ENCODE data around the gene MLANA.

MLANA gene

DNA sequence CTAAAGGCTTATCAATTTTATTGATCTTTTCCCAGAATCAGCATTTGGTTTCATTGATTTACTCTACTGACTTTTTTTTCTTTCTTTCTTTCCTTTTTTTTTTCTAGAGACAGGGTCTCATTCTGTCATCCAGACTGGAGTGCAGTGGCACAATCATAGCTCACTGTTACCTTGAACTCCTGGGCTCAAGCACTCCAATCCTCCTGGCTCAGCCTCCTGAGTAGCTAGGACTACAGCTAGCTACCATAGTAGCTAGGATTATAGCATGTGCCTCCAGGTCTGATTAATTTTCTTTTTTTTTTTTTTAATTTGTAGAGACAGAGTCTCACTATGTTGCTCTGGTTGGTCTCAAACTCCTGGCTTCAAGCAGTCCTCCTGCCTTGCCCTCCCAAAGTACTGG lies 11.7 kb downstream of the MLANA start:
- no peaks in the 10 kb centered on the region for H3K36me3 ChIP-seq (ENCODE audit: control insufficient read depth, insufficient read depth, low read length)
- no peak overlapping the region for H3K27ac ChIP-seq (ENCODE audit: low read depth, low read length)
- no peaks in the 10 kb centered on the region for H3K4me1 ChIP-seq (ENCODE audit: control insufficient read depth, insufficient read depth, low read length)
- no peaks in the 10 kb centered on the region for H3K27me3 ChIP-seq (ENCODE audit: control insufficient read depth, insufficient read depth, low read length)
- no peak overlapping the region for H3K4me3 ChIP-seq (ENCODE audit: low read depth, low read length)
- no peaks in the 10 kb centered on the region for H3K9me3 ChIP-seq (ENCODE audit: control insufficient read depth, insufficient read depth, low read depth, low read length)
- H3K9ac ChIP-seq (ENCODE audit: low read length): no peak overlapping the region

DNA sequence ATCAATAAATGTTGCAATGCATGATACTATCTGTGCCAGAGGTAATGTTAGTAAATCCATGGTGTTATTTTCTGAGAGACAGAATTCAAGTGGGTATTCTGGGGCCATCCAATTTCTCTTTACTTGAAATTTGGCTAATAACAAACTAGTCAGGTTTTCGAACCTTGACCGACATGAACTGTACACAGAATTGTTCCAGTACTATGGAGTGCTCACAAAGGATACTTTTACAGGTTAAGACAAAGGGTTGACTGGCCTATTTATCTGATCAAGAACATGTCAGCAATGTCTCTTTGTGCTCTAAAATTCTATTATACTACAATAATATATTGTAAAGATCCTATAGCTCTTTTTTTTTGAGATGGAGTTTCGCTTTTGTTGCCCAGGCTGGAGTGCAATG lies 18.2 kb downstream of the MLANA start:
- no peak overlapping the region for H3K4me3 ChIP-seq (ENCODE audit: low read depth, low read length)
- H3K27ac ChIP-seq (ENCODE audit: low read depth, low read length): no peak overlapping the region
- H3K4me1 ChIP-seq (ENCODE audit: control insufficient read depth, insufficient read depth, low read length): no peaks in the 10 kb centered on the region
- no peak overlapping the region for H3K9ac ChIP-seq (ENCODE audit: low read length)
- no peaks in the 10 kb centered on the region for H3K9me3 ChIP-seq (ENCODE audit: control insufficient read depth, insufficient read depth, low read depth, low read length)
- no peaks in the 10 kb centered on the region for H3K36me3 ChIP-seq (ENCODE audit: control insufficient read depth, insufficient read depth, low read length)
- H3K27me3 ChIP-seq (ENCODE audit: control insufficient read depth, insufficient read depth, low read length): no peaks in the 10 kb centered on the region

GRCh38 chr9:5909976-5910375 lies 19.3 kb downstream of the MLANA start:
- Histone ChIP-seq H3K9me3 (ENCODE audit: control insufficient read depth, insufficient read depth, low read depth, low read length) (no peaks in the 10 kb centered on the region), H3K4me3 (ENCODE audit: low read depth, low read length) (no peak overlapping the region), H3K9ac (ENCODE audit: low read length) (no peak overlapping the region), H3K27me3 (ENCODE audit: control insufficient read depth, insufficient read depth, low read length) (no peaks in the 10 kb centered on the region), H3K4me1 (ENCODE audit: control insufficient read depth, insufficient read depth, low read length) (no peaks in the 10 kb centered on the region), H3K36me3 (ENCODE audit: control insufficient read depth, insufficient read depth, low read length) (no peaks in the 10 kb centered on the region), H3K27ac (ENCODE audit: low read depth, low read length) (no peak overlapping the region)

- H3K4me1 ChIP-seq (ENCODE audit: control insufficient read depth, insufficient read depth, low read length): no peaks in the 10 kb centered on the region
- no peak overlapping the region for H3K27ac ChIP-seq (ENCODE audit: low read depth, low read length)
- H3K9ac ChIP-seq (ENCODE audit: low read length): no peak overlapping the region
- H3K27me3 ChIP-seq (ENCODE audit: control insufficient read depth, insufficient read depth, low read length): no peaks in the 10 kb centered on the region
- no peak overlapping the region for H3K4me3 ChIP-seq (ENCODE audit: low read depth, low read length)
- H3K9me3 ChIP-seq (ENCODE audit: control insufficient read depth, insufficient read depth, low read depth, low read length): no peaks in the 10 kb centered on the region
- no peaks in the 10 kb centered on the region for H3K36me3 ChIP-seq (ENCODE audit: control insufficient read depth, insufficient read depth, low read length)
Observed at GRCh38 chr9:5910413-5911057, 19.8 kb downstream of the MLANA start.

DNA sequence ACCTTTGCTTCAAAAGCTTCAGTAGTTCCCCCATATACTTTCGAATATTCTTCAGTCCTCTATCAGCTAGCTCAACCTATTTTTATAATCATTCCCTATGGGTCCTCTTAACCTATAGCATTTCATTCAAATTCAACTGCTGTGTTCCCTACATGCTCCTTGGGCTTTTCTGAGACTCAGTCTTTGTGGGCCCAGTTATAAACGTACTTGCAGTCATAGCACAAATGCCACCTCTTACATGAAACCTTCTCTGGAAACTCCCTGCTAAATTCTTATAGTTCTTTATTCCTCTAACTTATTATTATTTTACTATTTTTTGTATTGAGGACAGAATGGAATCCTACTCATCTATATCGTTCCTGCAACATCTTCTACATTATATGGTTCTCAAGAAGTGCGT lies 24.7 kb downstream of the MLANA start:
- no peaks in the 10 kb centered on the region for H3K27me3 ChIP-seq (ENCODE audit: control insufficient read depth, insufficient read depth, low read length)
- H3K4me3 ChIP-seq (ENCODE audit: low read depth, low read length): no peak overlapping the region
- no peaks in the 10 kb centered on the region for H3K9me3 ChIP-seq (ENCODE audit: control insufficient read depth, insufficient read depth, low read depth, low read length)
- H3K9ac ChIP-seq (ENCODE audit: low read length): no peak overlapping the region
- H3K4me1 ChIP-seq (ENCODE audit: control insufficient read depth, insufficient read depth, low read length): no peaks in the 10 kb centered on the region
- no peaks in the 10 kb centered on the region for H3K36me3 ChIP-seq (ENCODE audit: control insufficient read depth, insufficient read depth, low read length)
- no peak overlapping the region for H3K27ac ChIP-seq (ENCODE audit: low read depth, low read length)

DNA sequence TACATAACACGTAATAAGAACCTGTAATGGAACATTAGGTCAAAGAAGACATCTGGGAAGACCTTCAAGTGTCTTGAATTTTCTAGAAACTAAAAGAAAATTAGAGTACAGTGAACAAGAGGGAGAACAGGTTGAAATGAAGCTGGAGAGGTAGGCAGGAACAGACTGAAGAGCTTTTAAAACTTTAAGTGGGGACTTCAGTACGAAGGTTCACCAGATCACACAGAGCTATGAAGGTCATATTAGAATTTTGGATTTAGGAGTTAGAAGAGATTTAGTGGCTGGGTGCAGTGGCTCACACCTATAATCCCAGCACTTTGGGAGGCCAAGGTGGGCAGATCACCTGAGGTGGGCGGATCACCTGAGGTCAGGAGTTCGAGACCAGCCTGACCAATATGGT lies 26.6 kb downstream of the MLANA start:
- H3K36me3 ChIP-seq (ENCODE audit: control insufficient read depth, insufficient read depth, low read length): peaks cover 11% of the 10 kb centered on the region
- H3K27me3 ChIP-seq (ENCODE audit: control insufficient read depth, insufficient read depth, low read length): no peaks in the 10 kb centered on the region
- H3K4me1 ChIP-seq (ENCODE audit: control insufficient read depth, insufficient read depth, low read length): no peaks in the 10 kb centered on the region
- H3K9me3 ChIP-seq (ENCODE audit: control insufficient read depth, insufficient read depth, low read depth, low read length): no peaks in the 10 kb centered on the region
- H3K9ac ChIP-seq (ENCODE audit: low read length): no peak overlapping the region
- no peak overlapping the region for H3K27ac ChIP-seq (ENCODE audit: low read depth, low read length)
- no peak overlapping the region for H3K4me3 ChIP-seq (ENCODE audit: low read depth, low read length)

DNA sequence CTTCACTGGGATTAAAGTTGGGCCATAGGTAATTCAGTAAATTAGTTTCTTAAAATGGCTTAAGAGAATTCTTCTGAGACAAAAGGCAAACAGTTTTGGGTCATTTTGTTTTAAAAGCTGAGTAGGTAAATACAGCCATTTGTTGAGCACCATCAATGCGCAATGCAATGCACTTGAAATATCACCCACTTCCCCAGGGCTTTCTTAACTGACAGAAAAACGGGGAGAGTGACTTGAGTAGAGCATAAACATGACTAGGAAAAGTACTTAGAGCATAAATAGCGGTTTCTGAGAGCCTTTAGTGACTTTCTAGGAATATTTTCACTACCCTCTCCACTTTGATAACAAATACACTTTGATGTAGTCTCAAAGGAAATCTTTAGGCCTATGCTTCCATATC lies 27.2 kb downstream of the MLANA start:
- H3K4me3 ChIP-seq (ENCODE audit: low read depth, low read length): no peak overlapping the region
- H3K27me3 ChIP-seq (ENCODE audit: control insufficient read depth, insufficient read depth, low read length): no peaks in the 10 kb centered on the region
- H3K9me3 ChIP-seq (ENCODE audit: control insufficient read depth, insufficient read depth, low read depth, low read length): no peaks in the 10 kb centered on the region
- H3K27ac ChIP-seq (ENCODE audit: low read depth, low read length): no peak overlapping the region
- no peak overlapping the region for H3K9ac ChIP-seq (ENCODE audit: low read length)
- no peaks in the 10 kb centered on the region for H3K4me1 ChIP-seq (ENCODE audit: control insufficient read depth, insufficient read depth, low read length)
- peaks cover 17% of the 10 kb centered on the region for H3K36me3 ChIP-seq (ENCODE audit: control insufficient read depth, insufficient read depth, low read length)

- no peak overlapping the region for H3K9ac ChIP-seq (ENCODE audit: low read length)
- no peaks in the 10 kb centered on the region for H3K27me3 ChIP-seq (ENCODE audit: control insufficient read depth, insufficient read depth, low read length)
- no peak overlapping the region for H3K27ac ChIP-seq (ENCODE audit: low read depth, low read length)
- no peaks in the 10 kb centered on the region for H3K4me1 ChIP-seq (ENCODE audit: control insufficient read depth, insufficient read depth, low read length)
- no peaks in the 10 kb centered on the region for H3K9me3 ChIP-seq (ENCODE audit: control insufficient read depth, insufficient read depth, low read depth, low read length)
- H3K4me3 ChIP-seq (ENCODE audit: low read depth, low read length): no peak overlapping the region
- H3K36me3 ChIP-seq (ENCODE audit: control insufficient read depth, insufficient read depth, low read length): peaks cover 19% of the 10 kb centered on the region
Observed at GRCh38 chr9:5918460-5918859, 27.8 kb downstream of the MLANA start.

DNA sequence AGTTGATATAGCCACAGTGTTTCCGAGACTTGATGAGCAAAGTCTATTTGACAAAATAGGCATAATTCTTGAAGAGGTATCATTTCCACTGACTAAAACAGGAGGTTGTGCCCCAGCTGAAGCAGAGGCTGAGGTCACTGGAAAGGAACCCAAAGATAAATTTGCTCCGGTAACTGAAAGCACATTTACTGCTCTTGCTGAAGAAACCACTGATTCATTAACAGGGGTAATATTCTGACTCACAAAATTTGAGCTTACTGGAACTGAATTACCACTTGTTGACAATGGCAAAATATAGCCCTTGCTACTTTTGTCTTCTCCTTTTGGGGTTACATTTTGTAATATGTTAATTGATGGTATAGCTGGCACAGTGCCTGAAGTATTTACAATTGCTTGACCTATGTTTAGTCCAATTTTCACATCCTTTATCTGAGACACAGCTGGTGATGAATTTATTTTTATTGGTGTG lies 30.2 kb downstream of the MLANA start:
- Histone ChIP-seq H3K9ac (ENCODE audit: low read length) (no peak overlapping the region), H3K4me3 (ENCODE audit: low read depth, low read length) (no peak overlapping the region), H3K4me1 (ENCODE audit: control insufficient read depth, insufficient read depth, low read length) (no peaks in the 10 kb centered on the region), H3K27ac (ENCODE audit: low read depth, low read length) (no peak overlapping the region), H3K9me3 (ENCODE audit: control insufficient read depth, insufficient read depth, low read depth, low read length) (no peaks in the 10 kb centered on the region), H3K27me3 (ENCODE audit: control insufficient read depth, insufficient read depth, low read length) (no peaks in the 10 kb centered on the region), H3K36me3 (ENCODE audit: control insufficient read depth, insufficient read depth, low read length) (peaks cover 22% of the 10 kb centered on the region)

DNA sequence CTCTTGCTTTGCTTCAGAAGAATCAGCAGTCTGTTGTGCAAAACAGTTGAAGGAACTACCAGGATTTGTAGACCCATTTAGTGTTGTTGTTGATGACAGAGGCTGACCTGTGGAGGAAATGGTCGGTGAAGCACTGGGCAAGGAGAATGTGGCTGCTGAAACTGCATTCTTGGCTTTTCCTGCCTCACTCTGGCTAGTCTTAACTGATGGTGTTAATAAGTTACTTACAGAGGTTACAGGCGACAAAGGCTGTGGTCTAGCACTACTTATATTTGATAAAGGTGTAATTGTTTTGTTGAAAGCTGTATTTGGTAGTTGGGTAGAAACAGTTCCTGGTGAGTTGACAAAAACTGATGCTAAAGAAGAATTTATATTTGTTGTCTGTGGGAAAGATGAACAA lies 31.5 kb downstream of the MLANA start:
- Histone ChIP-seq H3K9me3 (ENCODE audit: control insufficient read depth, insufficient read depth, low read depth, low read length) (no peaks in the 10 kb centered on the region), H3K27ac (ENCODE audit: low read depth, low read length) (no peak overlapping the region), H3K4me3 (ENCODE audit: low read depth, low read length) (no peak overlapping the region), H3K27me3 (ENCODE audit: control insufficient read depth, insufficient read depth, low read length) (no peaks in the 10 kb centered on the region), H3K36me3 (ENCODE audit: control insufficient read depth, insufficient read depth, low read length) (peaks cover 22% of the 10 kb centered on the region), H3K4me1 (ENCODE audit: control insufficient read depth, insufficient read depth, low read length) (no peaks in the 10 kb centered on the region), H3K9ac (ENCODE audit: low read length) (no peak overlapping the region)

- Histone ChIP-seq H3K36me3 (ENCODE audit: control insufficient read depth, insufficient read depth, low read length) (peaks cover 5% of the 10 kb centered on the region; the same call in 1 of the 2 replicates), H3K27me3 (ENCODE audit: control insufficient read depth, insufficient read depth, low read length) (no peaks in the 10 kb centered on the region), H3K27ac (ENCODE audit: low read depth, low read length) (no peak overlapping the region), H3K9ac (ENCODE audit: low read length) (no peak overlapping the region), H3K4me1 (ENCODE audit: control insufficient read depth, insufficient read depth, low read length) (no peaks in the 10 kb centered on the region), H3K4me3 (ENCODE audit: low read depth, low read length) (no peak overlapping the region), H3K9me3 (ENCODE audit: control insufficient read depth, insufficient read depth, low read depth, low read length) (no peaks in the 10 kb centered on the region)
Observed at GRCh38 chr9:5931657-5932056, 41.0 kb downstream of the MLANA start.

DNA sequence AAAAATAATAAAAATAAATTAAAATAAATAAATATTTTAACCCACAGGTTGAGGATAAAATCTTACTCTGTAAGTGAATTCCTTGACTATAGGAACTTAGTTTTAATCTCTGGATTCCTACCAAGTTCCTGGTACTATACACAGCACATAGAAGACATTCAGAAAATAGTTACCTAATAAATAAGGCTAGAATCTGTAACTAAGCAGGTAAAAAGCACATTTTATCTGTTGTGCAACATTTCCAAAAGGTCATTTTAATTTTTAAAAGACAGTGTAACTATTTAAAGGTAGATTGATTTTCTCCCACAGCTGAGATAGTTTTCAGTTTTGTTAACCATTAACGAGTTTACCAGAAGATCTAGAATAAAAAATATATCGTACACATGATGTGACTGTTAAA lies 47.8 kb downstream of the MLANA start:
- Histone ChIP-seq H3K4me1 (ENCODE audit: control insufficient read depth, insufficient read depth, low read length) (0 out of 2 replicates have a peak, but pooled peaks cover 3% of the 10 kb centered on the region), H3K9me3 (ENCODE audit: control insufficient read depth, insufficient read depth, low read depth, low read length) (no peaks in the 10 kb centered on the region), H3K4me3 (ENCODE audit: low read depth, low read length) (no peak overlapping the region), H3K9ac (ENCODE audit: low read length) (no peak overlapping the region), H3K27ac (ENCODE audit: low read depth, low read length) (no peak overlapping the region), H3K36me3 (ENCODE audit: control insufficient read depth, insufficient read depth, low read length) (no peaks in the 10 kb centered on the region), H3K27me3 (ENCODE audit: control insufficient read depth, insufficient read depth, low read length) (no peaks in the 10 kb centered on the region)
